Stimulated activated CD4-positive, alpha-beta T cell treated with anti-CD3 and anti-CD28 coated beads, Interleukin-12 subunit alpha, Interleukin-12 subunit beta, amount 100 ng/mL, for 4 hours (primary cell): ENCODE data around the gene MAL.
A peak's percentile ranks its signal among the peaks of the same experiment; 100 is the strongest.

Experiments
- DNase-seq: peaks from one replicate; pipeline ENCODE4 v3.0.0-alpha.2; 2020

Gene MAL

DNA sequence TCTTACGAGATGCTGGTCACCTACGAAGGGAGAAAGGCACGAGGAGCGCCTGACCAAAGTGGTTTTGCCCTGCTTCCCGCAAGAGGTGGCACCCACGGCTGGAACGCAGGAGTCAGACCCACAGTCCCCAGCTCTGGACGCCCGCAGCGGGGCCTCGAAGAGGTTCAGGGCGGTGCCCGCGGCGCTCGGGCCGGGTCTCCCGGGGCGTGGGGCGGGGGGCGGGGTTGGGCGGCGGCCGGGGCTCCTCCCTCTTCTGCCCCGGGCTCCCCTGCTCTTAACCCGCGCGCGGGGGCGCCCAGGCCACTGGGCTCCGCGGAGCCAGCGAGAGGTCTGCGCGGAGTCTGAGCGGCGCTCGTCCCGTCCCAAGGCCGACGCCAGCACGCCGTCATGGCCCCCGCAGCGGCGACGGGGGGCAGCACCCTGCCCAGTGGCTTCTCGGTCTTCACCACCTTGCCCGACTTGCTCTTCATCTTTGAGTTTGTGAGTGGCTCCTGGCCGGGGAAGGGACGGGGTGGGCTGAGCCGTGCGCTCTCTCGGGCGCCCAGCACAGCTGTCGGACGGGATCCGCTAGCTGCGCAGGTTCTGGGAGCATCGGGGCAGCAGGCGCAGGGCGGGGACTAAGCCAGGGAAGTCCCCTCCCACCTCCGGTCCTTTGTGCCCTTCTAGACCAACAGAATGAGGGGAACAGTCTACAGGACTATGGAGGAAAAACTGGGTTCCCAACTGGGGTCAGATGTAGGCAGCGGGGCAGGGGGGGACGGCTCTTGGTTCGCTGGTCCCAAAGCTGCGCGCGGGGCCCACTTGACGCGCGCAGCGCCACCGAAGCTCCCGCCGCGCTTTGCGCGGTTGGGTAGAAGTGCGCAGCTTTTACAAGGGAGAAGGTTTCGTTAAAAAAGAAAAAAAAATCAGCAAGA, at the start of gene MAL:
MAL (plus strand) TSS at position 303 of the 914 bp plus-strand sequence; CDS start at position 388, 85 bp downstream.
- DNase-seq: peak; percentile 64

DNA sequence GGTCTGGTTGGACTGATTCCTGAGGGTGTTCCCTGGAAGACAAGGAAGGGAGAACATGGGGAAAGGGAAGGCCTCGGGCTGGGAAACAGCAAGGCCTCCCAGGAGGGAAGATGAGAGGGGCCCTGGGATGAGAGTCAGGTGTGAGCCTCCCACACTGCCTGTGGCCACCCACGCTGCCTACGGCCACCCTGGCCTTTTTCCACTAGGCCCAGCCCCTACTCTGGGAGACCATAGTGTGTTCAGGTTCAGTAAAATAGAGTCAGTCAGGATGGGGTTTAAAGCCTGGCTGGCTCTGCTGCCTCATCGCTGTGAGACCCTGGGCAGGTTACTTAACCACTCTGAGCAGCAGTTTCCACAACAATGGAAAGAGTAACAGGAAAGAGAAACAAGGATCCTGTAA, 47.7 kb upstream of the MAL start:
- DNase-seq: no peak

DNA sequence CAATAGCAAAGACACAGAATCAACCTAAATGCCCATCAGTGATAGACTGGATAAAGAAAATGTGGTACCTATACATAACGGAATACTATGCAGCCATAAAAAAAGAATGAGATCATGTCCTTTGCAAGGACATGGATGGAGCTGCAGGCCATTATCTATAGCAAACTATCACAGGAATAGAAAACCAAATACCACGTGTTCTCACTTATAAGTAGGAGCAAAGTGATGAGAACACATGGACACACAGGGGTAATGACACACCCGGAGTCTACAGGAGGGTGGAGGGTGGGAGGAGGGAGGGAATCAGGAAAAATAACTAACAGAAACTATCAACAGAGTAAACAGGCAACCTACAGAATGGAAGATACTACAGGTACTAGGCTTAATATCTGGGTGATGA, 46.6 kb upstream of the MAL start:
- DNase-seq: no peak

DNA sequence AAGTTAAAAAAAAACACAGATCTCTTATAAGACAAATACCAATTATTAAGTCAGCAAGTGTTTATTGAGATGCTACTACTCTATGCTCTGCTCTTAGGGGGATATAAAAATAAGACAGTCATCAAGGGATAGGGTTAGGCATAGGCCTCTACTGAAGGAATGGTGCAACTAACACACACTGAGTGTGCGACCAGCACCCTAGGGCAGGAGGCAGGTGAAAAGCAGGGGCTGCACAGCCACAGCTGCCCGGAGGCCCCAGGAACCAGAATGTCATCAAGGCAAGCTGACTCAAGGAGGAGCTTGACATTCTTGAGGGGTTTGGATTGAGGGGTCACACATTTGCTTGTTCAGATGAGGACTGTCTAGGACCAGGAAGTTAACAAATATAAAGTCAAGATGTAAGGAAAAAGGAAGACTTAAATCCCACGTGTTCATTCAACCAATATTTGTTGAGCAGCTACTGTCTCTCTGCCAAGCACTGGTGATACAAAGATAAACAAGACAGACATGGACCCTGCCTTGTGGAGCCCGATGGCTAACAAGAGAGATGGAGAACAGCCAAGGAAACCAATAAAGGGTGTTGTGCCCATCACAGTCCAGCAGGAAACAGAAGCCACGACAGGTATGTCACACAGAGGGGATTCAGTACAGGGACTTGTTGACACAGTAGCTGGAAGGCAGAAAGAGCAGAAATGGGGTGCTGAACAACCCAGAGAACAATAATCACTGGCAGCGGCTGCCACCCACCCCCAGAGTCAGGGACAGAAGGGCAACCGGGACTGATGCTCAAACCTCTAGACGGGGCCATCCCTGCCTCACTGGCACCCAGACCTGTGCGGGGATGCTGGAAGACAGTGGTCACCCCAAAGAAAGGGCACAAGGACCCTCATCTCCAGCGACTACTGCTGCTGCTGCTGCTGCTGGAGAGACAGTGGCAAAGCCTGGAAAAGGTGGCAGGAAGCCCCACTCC, 45.8 kb upstream of the MAL start:
- DNase-seq: no peak

DNA sequence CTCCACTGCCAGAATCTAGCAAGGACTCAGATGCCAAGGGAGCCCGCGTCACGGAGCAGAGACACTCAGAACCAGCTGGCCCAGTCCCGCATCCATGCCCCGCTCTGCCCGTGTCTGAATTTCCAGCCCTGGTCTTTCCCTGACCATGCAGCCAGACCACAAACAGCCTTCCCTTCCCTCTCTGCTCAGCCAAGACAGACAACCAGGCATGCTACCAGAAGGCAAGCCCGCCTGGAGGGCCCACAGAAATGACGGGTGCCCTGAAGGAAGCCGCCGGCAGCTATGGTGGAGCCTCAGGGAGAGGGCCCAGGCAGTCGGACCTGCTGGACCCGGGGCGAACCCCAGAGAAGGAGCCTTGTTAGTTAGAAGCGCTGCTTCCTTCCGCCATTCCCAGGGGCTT, 45.1 kb upstream of the MAL start:
- no peak for DNase-seq

DNA sequence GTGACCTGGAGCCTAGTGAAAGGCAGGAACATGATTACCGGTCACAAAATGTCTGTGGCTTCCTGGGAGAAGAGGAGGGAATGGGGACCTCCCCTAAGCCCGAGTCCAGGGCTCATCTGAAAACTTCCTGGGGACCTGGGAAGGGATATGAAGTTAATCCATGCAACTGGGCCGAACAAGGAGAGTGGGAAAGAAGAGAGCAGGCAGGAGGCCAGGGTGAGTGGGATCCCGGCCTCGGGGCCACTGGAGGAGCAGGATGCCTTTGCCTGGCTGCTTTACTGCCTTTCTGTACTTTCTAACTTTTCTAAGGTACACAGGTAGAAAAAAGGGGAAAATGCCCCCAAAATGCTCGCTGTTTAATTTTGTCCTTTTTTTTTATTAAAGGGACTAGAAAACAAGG, 43.4 kb upstream of the MAL start:
- no peak for DNase-seq

DNA sequence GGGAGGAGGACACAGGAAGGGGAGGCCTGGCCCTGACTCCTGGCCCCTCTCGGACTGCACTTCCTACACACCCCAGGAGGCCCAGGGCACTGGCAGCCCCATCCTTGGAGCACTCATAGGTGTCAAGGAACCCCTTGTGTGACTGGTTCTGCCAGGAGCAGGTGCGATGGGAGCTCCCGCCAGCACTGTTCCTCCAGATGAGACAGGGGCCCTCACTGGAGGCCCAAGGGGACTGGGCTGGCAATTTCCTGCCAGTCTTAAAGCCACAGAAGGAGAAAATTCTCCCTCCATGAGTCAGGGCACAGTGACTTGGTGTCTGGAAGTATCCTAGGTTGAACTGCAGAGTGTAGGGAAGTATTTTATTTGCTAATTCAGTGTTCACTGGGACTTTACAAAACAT, 42.8 kb upstream of the MAL start:
- no peak for DNase-seq

DNA sequence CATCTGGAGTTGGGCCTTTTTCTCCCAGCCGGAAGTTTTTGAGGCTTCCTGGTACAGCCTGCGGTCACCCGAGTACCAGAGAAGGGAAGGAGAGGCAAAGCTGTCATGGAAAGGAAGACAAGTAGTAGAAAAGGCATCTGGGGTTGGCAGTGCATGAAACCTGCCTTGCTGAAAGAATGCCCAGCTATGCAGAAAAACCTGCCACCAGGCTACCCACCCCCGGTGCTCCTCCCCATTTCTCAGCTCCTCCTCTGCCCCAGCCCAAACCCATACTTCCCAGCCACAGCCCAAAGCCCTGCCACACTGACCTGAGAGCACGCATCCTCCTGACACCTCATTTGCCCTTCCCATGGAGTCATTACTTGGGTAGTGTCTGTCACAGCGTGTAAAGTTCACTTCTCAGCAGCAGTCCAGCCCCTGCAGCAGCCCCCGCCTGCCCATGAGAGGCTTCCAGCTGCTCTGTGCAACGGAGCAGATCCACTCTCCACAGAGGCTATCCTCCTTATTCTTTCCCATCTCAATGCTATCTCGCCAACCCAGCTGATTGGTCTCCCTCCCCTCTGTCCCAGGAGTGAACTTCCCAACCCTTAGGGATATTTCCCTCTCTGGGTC, 40.4 kb upstream of the MAL start:
- DNase-seq: no peak

DNA sequence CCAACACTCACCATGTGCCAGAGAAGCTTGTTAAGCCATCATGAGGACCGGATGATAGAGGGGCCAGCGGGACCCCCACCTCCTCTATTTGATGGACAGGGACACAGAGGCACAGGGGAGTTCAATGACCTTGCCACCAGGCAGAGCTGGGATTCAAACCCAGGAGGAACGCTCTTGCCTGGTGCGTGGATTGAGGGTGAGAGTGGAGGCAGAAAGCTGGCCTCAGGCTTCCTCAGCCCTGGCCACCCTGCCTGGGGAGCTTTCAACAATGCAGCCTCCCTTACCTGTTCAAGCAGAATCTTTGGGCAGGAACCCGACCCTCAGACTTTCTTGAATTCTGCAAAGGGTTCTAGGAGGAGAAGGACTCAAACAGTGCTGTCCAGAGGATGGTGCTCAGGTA, 39.9 kb upstream of the MAL start:
- no peak for DNase-seq

DNA sequence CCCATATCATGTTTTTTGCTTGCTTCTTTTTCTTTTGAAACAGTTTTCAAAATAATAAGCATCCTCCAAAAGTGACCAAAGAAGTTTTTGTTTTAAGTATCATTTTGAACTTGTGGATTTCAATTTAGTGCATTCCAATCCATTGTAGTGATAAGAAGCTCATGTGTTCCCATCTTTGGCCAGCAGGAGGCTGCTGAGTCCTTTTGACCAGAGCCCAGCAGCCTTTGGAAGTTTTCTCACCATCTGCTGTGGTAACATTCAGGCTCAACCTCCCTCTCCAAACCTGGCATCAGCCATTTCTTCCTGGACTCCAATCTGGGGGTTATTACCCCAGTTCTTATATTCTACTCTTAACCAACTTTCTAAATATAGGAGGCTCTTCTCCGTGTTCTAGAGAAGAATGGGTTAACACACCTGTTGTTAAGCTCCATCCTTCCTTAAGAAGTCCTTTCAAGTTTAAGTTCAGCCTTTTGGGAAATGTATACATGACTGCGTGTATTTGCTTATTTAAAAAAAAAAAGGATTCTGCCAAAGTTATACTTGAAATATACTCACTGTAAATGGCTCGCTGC, 39.0 kb upstream of the MAL start:
- DNase-seq: peak; percentile 33

DNA sequence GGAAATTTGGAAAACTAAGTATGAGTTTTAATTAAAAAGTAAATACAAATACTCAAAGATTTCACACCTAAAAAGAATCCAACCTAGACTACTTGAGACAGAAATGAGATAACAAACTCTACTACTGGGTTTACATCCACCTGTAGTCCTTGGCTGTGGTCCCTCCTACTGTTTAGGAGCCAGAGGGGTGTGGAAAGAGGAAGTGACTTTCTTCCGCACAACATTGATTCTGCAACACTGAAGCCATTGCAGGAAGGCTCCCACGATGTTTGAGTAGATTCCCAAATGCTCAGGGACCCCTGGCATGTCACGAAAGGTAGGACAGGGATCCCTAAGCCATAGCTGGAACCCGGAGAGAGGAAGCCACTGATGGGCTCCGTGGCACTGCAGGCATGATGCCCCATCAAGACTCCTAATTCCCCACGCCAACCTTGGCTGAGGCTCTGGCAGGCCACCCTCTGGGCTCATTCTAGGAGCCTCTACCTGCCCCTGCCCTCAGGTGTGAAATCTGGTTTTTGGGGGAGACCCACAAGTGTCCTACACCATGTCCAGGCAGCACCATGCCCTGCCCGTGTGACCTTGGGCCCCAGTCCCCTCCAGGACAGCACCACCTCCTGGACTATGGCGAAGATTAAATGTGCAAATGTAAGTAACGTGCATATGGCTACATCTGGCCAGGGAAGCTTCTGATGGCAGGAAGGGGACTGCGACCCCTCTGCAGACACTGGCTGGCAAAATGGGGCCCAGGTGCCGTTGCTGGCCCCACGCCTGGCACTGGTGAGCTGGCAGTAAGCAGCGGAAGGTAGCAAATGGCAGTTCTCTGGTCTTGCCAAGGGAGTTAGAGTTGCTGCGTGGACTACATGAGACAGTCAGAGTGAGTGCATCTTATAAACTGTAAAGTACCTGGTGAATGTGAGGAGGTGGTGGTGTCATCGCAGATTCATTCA, 38.2 kb upstream of the MAL start:
- DNase-seq: no peak

DNA sequence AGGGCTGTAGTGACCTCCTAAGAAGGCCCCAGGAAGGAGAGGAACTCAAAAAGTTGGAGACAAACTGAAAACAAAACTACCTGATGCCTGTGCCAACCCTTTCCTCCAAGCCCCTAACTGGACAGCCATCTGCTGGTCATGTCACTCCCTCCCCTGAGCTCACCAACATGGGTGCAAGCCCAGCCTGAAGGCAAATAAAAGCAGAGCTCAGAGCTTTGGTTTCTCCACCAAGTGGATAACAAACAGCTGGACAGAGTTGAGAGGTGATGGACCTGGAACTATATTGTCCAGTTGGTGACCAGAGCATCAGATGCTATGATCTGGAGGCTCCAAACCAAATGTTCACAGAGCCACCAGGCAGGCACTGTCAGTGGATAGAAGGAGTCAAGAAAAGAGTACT, 34.6 kb upstream of the MAL start:
- no peak for DNase-seq

DNA sequence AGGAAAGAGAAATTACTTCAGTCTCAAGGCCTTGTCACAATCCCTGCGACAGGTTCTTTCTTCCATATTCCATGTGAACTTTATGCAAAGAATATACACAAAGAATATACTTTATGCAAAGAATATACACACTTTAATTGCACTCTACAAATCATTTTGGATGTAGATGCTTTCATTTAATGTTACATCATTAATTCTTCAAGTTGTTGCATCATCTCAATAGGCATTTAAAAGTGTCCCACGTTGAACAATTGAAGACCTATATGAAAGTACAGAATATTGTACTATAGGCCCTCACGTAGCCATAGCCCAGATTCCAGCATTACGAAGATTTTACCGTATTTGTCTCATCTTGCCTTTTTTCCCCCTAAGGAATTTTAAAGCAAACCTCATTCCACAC, 33.1 kb upstream of the MAL start:
- DNase-seq: no peak

DNA sequence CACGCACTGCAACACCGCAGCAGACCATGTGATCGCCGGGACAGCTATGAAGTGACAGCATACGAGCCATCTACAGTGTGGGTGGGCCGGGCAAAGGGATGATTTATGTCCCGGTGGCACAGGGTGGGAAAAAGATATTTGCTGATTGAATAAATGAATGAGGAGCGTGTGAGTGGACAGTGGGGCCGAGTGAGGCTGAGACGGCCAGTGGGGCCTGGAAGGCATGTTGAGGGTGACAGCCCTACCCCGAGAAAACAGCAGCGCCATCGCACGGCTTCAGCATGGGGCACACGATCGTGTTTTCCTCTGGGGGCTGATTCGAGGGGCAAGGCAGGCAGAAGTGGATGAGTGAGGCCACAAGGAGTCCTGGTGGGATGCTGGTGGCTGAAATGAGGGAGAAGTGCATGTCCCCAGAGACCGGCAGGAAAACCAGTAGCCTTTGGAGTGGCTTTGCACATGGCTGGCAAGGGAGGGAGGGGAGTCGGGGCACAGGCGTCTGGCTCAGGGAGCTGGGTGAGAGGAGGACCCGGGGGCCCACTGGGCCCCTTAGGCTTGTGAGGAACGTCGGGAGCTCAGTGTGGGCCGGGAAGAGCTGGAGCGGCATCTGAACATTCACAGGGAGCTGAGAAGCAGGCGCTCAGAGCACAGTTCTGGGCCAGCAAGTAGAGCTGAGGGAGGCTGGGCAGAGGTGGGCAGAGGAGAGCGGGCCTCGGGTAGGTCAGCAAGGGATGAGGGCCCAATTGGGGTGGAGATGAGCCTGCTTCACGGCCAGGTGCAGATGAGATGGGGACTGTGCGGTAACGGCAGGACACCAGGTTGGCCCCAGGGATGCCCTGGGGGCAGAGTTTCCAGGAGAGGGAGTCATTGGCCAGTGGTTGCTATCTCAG, 32.1 kb upstream of the MAL start:
- DNase-seq: no peak

DNA sequence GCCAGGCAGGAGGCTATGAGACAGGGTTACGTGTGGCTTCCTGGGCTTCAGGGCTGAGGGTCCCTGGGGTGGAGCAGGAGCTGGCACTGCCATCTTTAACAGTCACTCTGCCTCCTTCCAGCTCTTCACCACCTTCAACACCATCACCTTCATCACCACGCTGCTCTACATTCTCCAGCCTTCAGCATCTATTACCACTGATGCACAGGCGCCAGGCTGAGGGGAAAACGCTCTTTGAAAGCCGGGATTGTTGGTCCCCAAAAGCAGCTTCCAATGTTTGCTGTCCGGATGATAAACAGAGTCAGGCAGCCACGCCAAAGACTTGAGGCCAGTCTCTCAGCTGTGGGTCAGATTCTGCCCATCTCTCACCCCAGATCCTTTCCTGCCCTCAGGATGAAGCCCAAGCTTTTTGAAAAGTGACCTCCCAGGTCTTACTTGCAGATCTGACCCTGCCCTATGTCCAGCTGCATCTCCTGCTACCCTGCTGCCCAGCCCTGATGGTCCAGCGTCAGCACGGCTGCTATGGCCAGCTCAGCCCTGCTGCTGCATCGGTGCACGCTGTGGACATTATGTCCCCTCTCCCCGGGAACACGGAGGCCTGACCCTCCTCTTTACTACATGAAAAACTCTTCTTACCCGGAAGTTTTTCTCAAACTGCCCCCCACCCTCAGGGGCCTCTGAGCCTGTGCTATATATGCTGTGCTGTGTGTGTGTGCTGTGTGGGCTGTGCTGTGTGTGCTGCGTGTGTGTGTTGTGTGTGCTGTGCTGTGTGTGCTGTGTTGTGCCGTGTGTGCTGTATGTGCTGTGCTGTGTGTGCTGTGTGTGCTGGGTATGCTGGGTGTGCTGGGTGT, 31.2 kb upstream of the MAL start:
- DNase-seq: no peak

DNA sequence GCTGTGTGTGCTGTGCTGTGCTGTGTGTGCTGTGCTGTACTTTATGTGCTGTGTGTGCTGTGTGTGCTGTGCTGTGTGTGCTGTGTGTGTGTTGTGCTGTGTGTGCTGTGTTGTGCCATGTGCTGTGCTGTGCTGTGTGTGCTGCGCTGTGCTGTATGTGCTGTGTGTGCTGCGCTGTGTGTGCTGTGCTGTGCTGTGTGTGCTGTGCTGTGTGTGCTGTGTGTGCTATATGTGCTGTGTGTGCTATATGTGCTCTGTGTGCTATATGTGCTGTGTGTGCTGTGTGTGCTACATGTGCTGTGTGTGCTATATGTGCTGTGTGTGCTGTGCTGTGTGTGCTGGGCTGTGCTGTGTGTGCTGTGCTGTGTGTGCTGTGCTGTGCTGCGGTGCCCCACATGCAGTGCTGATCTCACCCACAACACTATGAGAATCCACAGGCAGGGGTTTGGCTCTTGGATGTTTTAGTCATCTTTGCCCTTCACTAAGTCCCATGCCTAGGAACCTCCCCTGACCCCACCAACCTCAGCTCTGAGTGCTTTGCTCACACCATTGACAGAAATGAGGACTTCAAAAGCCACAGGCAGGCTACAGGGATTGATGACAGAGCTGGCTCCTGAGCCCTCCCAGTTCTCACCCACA, 30.5 kb upstream of the MAL start:
- DNase-seq: no peak

DNA sequence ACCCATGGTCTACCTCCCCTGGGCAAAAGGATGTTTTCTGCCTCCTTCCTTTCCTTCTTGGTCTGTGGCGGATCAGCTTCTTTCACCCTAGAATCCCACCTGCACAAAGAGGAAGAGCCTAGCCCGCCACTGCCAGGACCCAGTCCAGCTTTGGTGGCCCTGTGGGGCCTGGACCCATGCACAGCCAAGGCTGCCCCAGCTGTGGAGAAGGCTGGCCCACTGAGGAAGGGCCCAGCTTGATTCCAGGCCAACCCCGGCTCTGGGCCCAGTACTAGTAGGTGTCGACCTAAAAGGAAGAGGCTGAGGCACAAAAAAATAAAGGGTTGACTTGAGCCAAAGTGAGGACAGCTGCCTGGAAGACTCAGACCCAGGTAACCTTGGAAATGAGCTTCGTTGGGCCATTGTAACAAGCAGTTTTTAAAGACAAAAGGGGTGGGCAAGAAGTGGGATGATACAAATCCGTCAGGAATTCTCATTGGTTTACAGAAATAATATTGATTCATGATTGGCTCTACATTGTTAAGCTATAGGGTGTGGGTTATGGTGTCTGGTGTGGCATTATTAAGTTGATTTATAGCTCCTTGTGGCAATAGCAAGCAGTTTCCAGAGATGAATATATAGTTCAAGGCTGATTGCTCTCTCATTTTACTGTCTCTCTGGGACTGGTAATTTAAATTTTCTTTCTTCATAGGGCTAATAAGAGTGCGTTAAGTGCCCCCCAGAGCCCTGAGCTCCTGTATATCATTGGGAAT, 29.8 kb upstream of the MAL start:
- DNase-seq: no peak

DNA sequence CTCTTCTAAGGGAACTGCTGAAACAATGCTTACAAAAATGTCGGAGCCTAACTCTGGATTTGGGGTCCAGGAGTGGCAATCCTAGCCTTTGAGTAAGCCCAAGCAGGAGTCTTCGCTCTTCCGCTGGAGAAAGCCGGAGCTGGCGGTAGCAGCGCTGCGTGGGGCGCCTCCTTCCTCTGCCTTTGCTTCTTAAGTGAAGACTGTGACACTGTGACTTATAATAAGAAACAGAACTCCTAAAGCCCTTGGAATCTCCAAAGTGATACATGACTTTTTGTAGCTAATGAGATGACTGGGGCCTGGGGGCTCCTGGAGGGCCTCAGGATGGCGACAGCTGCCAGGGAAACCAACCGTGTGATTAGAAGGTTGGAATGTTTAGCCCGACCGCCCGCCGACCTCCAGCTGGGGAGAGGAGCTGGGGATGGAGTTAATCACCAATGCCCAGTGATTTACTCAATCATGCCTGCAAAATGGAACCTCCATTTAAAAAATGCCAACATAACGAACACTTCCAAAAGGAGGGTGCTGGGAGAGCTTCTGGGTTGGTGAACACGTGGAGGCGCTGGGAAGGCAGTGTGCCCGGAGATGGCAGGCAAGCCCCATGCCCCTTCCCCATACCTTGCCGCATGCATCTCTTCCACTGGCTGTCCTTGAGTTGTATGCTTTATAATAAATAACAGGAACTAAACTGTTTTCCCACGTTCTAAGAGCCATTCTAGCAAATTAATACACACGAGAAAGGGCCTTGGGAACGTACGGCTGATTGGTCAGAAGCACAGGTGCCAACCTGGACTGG, 29.0 kb upstream of the MAL start:
- DNase-seq: no peak
